Sciatic nerve (tissue), 2 donors: ENCODE measurements around the gene KLHL35. TPM values are rescaled to one million over a fixed set of nuclear protein-coding genes. Genes with fewer than 3 reads are reported as not detected.

Experiments used
- ATAC-seq: fragments of 200-7000 bp; cut with Tn5 transposase; one replicate; pipeline ENCODE4 v1.9.1; 2020; ENCODE audit warnings: mild to moderate bottlenecking, moderate library complexity
- DNase-seq: peaks from one replicate; pipeline ENCODE4 v3.0.0-alpha.2; 2020; ENCODE audit warnings: low spot score
- intact Hi-C: fragments of 100-400 bp; cut with DNase I; formaldehyde crosslinking; loops from one replicate; pipeline ENCODE4 v1.14.2; 2022
- total RNA-seq: library from RNA; stranded (reverse); fragmentation: NEBNext Ultra II Directional; extraction: Animal tissue kit (Norgen Biotek cat#: 25700); gene quantifications from one replicate; pipeline ENCODE4 v1.2.1, GENCODE V29; 2021
- donor health status: DM: no; HTN: no; CAD: no.
- donor health status: DM: no; HTN: no; CAD: no.

The KLHL35 gene
- total RNA-seq, 1 donor from 2014 or later: 3.6 TPM

GRCh38 chr11:75403983-75404658 lies 28.9 kb downstream of the KLHL35 start:
- no peak for DNase-seq
- intact Hi-C loops: no loop called here
- ATAC-seq: no peak

- intact Hi-C loops: no loop called here
- no peak for ATAC-seq
Measured at GRCh38 chr11:75403037-75403436, 30.0 kb downstream of the KLHL35 start.

GRCh38 chr11:75402002-75402773 lies 30.8 kb downstream of the KLHL35 start:
- intact Hi-C loops: no loop called here
- ATAC-seq: no peak
- DNase-seq: no peak

More at GRCh38 chr11:75403037-75403436, 30.0 kb downstream of the KLHL35 start:
- DNase-seq: no peak

- ATAC-seq (peak; percentile 23), DNase-seq (no peak)
- intact Hi-C loops: no loop called here
Measured at GRCh38 chr11:75400146-75400865, 32.7 kb downstream of the KLHL35 start.

GRCh38 chr11:75399344-75400145 lies 33.5 kb downstream of the KLHL35 start, which contains the start of gene RPS3:
TSS of gene RPS3 (plus strand) at chr11:75399518. CDS start at chr11:75399548, 30 bp downstream.
- ATAC-seq (peak; percentile 98), DNase-seq (peak; percentile 92)
- intact Hi-C loops: no loop called here

- ATAC-seq (peak; percentile 1), DNase-seq (no peak)
- intact Hi-C loops: no loop called here
Measured at GRCh38 chr11:75398906-75399305, 34.1 kb downstream of the KLHL35 start.

- no peak for ATAC-seq
- no peak for DNase-seq
- intact Hi-C loops: loop anchor here (5.0 kb wide), 1 partner anchor 138 kb away; no protein-coding TSS in a partner anchor
Measured at GRCh38 chr11:75394085-75394840, 38.7 kb downstream of the KLHL35 start.

- DNase-seq (no peak), ATAC-seq (no peak)
- intact Hi-C loops: loop anchor here (5.0 to 10.0 kb wide), 2 partner anchors 65 to 142 kb away; no protein-coding TSS in a partner anchor
Measured at GRCh38 chr11:75389925-75390324, 43.1 kb downstream of the KLHL35 start.

- DNase-seq: no peak
- intact Hi-C loops: loop anchor here (10.0 kb wide), 1 partner anchor 64 kb away; no protein-coding TSS in a partner anchor
- ATAC-seq: no peak
Measured at GRCh38 chr11:75389276-75389605, 43.8 kb downstream of the KLHL35 start.

GRCh38 chr11:75388386-75389275 lies 44.4 kb downstream of the KLHL35 start:
- ATAC-seq (peak; percentile 82), DNase-seq (peak; percentile 86)
- intact Hi-C loops: loop anchor here (10.0 kb wide), 1 partner anchor 64 kb away; no protein-coding TSS in a partner anchor

GRCh38 chr11:75387736-75388294 lies 45.2 kb downstream of the KLHL35 start:
- ATAC-seq (no peak), DNase-seq (no peak)
- intact Hi-C loops: loop anchor here (10.0 kb wide), 1 partner anchor 63 kb away; no protein-coding TSS in a partner anchor

GRCh38 chr11:75386942-75387630 lies 45.9 kb downstream of the KLHL35 start:
- no peak for ATAC-seq
- intact Hi-C loops: loop anchor here (10.0 kb wide), 1 partner anchor 62 kb away; no protein-coding TSS in a partner anchor
- DNase-seq: no peak

- DNase-seq (peak; percentile 91), ATAC-seq (peak; percentile 90)
- intact Hi-C loops: loop anchor here (5.0 to 10.0 kb wide), 2 partner anchors 60 to 1522 kb away; no protein-coding TSS in a partner anchor
Measured at GRCh38 chr11:75384438-75385080, 48.4 kb downstream of the KLHL35 start.

GRCh38 chr11:75383246-75383645 lies 49.8 kb downstream of the KLHL35 start:
- intact Hi-C loops: loop anchor here (5.0 to 10.0 kb wide), 2 partner anchors 58 to 1521 kb away; no protein-coding TSS in a partner anchor
- no peak for DNase-seq
- ATAC-seq: no peak

- no peak for ATAC-seq
- no peak for DNase-seq
- intact Hi-C loops: loop anchor here (2.0 to 10.0 kb wide), 3 partner anchors 56 to 1519 kb away; no protein-coding TSS in a partner anchor
Measured at GRCh38 chr11:75380716-75381420, 52.1 kb downstream of the KLHL35 start.
